ENCODE measurements around the gene NEBL. TPM values are rescaled to one million over a fixed set of nuclear protein-coding genes. Genes with fewer than 3 reads are reported as not detected.

Gene NEBL
- total RNA-seq, 4 donors from 2014 or later, result 33.9 to 66.0 (median 53.4) TPM

- WGBS, 2 donors, result 60 to 62% methylated on average over 4 of the region's 4 CpGs
- no peak for TF ChIP-seq CTCF (IDR thresholded peaks at IDR 0.05)
- no peak for TF ChIP-seq POLR2A (IDR thresholded peaks at IDR 0.05)
- Histone ChIP-seq H3K36me3 (peaks cover 0 to 35% (median 0%) of the 10 kb centered on the region in 3 donors), H3K27me3 (no peaks in the 10 kb centered on the region), H3K27ac (no peak overlapping the region), H3K4me3 (no peak overlapping the region), H3K4me1 (no peaks in the 10 kb centered on the region), H3K9me3 (peaks cover 0 to 8% (median 0%) of the 10 kb centered on the region in 3 donors)
- intact Hi-C loops (cut with DNase I), result no loop called here
- DNase-seq, result no peak
Measured at GRCh38 chr10:20839141-20839540, 58.0 kb downstream of the NEBL start.

DNA sequence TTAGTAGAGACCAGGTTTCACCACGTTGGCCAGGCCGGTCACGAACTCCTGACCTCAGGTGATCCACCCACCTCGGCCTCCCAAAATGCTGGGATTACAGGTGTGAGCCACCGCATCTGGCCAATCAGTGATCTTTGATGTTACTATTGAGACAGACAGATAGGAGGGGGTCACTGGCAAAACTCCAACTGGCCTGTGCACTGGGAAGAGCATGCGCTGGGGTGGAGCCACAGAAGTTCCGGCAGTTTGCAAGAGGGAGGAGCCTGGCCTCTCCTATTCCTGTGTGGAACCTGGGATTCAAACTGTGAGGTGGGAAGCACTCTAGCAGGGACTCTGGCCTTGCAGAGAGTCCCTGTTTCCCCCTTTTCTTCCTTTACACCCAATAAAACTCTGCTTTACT lies 60.7 kb downstream of the NEBL start:
- Histone ChIP-seq H3K27me3 (no peaks in the 10 kb centered on the region), H3K27ac (no peak overlapping the region), H3K4me3 (no peak overlapping the region), H3K9me3 (peaks cover 0 to 8% (median 0%) of the 10 kb centered on the region in 3 donors), H3K4me1 (no peaks in the 10 kb centered on the region), H3K36me3 (peaks cover 0 to 35% (median 0%) of the 10 kb centered on the region in 3 donors)
- TF ChIP-seq POLR2A (IDR thresholded peaks at IDR 0.05), result no peak
- WGBS, 2 donors, result 87 to 97% methylated on average over 6 to 7 of the region's 7 CpGs
- no peak for DNase-seq
- intact Hi-C loops (cut with DNase I), result no loop called here

- H3K4me1 ChIP-seq, result no peaks in the 10 kb centered on the region
- no peak for TF ChIP-seq POLR2A (IDR thresholded peaks at IDR 0.05)
- no peak for DNase-seq
- no peak overlapping the region for H3K4me3 ChIP-seq
- no peaks in the 10 kb centered on the region for H3K27me3 ChIP-seq
- WGBS, 2 donors, result 70 to 71% methylated on average over 4 of the region's 4 CpGs
- peaks cover 0 to 8% (median 0%) of the 10 kb centered on the region in 3 donors for H3K9me3 ChIP-seq
- H3K27ac ChIP-seq, result no peak overlapping the region
- H3K36me3 ChIP-seq, result peaks cover 0 to 43% (median 0%) of the 10 kb centered on the region in 3 donors
- intact Hi-C loops (cut with DNase I), result no loop called here
Measured at GRCh38 chr10:20835335-20835734, 61.8 kb downstream of the NEBL start.

- TF ChIP-seq CTCF (IDR thresholded peaks at IDR 0.05) (no peak), POLR2A (IDR thresholded peaks at IDR 0.05) (no peak)
- intact Hi-C loops (cut with DNase I), result no loop called here
- no peaks in the 10 kb centered on the region for H3K27me3 ChIP-seq
- H3K9me3 ChIP-seq, result peaks cover 0 to 8% (median 0%) of the 10 kb centered on the region in 3 donors
- peaks cover 0 to 44% (median 0%) of the 10 kb centered on the region in 3 donors for H3K36me3 ChIP-seq
- DNase-seq, result no peak
- WGBS, 2 donors, result 40 to 51% methylated on average over 2 of the region's 2 CpGs
- no peaks in the 10 kb centered on the region for H3K4me1 ChIP-seq
- H3K27ac ChIP-seq, result no peak overlapping the region
- H3K4me3 ChIP-seq, result no peak overlapping the region
Measured at GRCh38 chr10:20834825-20835224, 62.3 kb downstream of the NEBL start.

- Histone ChIP-seq H3K27ac (no peak overlapping the region), H3K4me3 (no peak overlapping the region), H3K36me3 (peaks cover 0 to 16% (median 0%) of the 10 kb centered on the region in 3 donors), H3K27me3 (no peaks in the 10 kb centered on the region), H3K9me3 (no peaks in the 10 kb centered on the region), H3K4me1 (no peaks in the 10 kb centered on the region)
- TF ChIP-seq CTCF (IDR thresholded peaks at IDR 0.05) (no peak), POLR2A (IDR thresholded peaks at IDR 0.05) (no peak)
- WGBS, 2 donors, result 85 to 97% methylated on average over 4 of the region's 4 CpGs
- DNase-seq, result no peak
- intact Hi-C loops (cut with DNase I), result no loop called here
Measured at GRCh38 chr10:20822825-20823224, 74.3 kb downstream of the NEBL start.

GRCh38 chr10:20817646-20818045 lies 79.5 kb downstream of the NEBL start:
- Histone ChIP-seq H3K36me3 (peaks cover 0 to 28% (median 0%) of the 10 kb centered on the region in 3 donors), H3K4me3 (no peak overlapping the region), H3K9me3 (no peaks in the 10 kb centered on the region), H3K27me3 (no peaks in the 10 kb centered on the region), H3K4me1 (no peaks in the 10 kb centered on the region), H3K27ac (no peak overlapping the region)
- WGBS, 2 donors, result 86 to 88% methylated on average over 5 of the region's 5 CpGs
- intact Hi-C loops (cut with DNase I), result no loop called here
- DNase-seq, result no peak
- TF ChIP-seq CTCF (IDR thresholded peaks at IDR 0.05) (no peak), POLR2A (IDR thresholded peaks at IDR 0.05) (no peak)
